ENCODE results near the gene KCNK13. TPM values are rescaled to one million over a fixed set of nuclear protein-coding genes. Genes with fewer than 3 reads are reported as not detected.
"Not testable (repeated sequence)": the region's sequence is repeated elsewhere in the genome, so short reads cannot be mapped to it uniquely, and the experiment has no call there.

KCNK13 gene
- total RNA-seq, 1 experiment from 2014 or later = not detected

DNA sequence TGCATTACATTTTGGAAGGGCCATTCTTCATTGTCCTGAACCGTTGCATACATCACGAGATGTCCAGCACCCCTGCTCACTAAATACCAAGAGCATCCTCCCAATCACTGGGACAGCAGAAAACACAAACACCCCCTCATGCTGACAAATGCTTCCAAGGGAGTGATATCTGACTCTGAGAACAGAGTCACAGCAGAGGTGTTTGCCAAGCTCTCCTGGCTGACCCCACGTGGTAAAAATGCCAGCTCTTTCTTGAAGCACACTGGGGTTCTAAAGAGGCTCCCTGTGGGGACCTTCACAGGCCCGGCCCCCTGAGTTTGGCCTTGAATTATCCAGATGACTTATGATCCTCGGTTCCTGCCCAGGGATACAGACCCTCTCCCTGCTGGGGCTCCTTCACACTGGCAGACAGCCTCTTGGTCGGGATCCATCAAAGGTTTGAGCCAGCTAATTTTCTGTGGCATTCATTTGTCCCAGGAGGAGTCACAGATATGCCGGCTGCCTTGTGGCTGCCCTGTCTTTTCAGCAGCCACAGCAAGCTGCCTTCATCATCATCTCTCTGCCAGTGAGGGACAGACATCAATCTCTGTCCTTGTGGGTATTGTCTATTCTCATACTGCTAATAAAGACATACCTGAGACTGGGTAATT, 151.4 kb downstream of the KCNK13 start:
- TF ChIP-seq SIN3A (IDR thresholded peaks at IDR 0.05; ENCODE audit: borderline replicate concordance, insufficient read depth, low read depth, low read length) (no peak), CTCF (IDR thresholded peaks at IDR 0.05) (no peak), TCF7L2 (IDR thresholded peaks at IDR 0.05; ENCODE audit: low read depth, low read length) (no peak), POLR2AphosphoS5 (IDR thresholded peaks at IDR 0.05; ENCODE audit: low read depth, low read length) (no peak)
- TF ChIP-seq, protein P1, sequence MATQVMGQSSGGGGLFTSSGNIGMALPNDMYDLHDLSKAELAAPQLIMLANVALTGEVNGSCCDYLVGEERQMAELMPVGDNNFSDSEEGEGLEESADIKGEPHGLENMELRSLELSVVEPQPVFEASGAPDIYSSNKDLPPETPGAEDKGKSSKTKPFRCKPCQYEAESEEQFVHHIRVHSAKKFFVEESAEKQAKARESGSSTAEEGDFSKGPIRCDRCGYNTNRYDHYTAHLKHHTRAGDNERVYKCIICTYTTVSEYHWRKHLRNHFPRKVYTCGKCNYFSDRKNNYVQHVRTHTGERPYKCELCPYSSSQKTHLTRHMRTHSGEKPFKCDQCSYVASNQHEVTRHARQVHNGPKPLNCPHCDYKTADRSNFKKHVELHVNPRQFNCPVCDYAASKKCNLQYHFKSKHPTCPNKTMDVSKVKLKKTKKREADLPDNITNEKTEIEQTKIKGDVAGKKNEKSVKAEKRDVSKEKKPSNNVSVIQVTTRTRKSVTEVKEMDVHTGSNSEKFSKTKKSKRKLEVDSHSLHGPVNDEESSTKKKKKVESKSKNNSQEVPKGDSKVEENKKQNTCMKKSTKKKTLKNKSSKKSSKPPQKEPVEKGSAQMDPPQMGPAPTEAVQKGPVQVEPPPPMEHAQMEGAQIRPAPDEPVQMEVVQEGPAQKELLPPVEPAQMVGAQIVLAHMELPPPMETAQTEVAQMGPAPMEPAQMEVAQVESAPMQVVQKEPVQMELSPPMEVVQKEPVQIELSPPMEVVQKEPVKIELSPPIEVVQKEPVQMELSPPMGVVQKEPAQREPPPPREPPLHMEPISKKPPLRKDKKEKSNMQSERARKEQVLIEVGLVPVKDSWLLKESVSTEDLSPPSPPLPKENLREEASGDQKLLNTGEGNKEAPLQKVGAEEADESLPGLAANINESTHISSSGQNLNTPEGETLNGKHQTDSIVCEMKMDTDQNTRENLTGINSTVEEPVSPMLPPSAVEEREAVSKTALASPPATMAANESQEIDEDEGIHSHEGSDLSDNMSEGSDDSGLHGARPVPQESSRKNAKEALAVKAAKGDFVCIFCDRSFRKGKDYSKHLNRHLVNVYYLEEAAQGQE (IDR thresholded peaks at IDR 0.05; ENCODE audit: insufficient read depth in 1 of 2, low read depth in 2 of 2, low read length in 1 of 2) = no peak
- DNase-seq (ENCODE audit: low read depth, low spot score) = no peak
- ChIA-PET POLR2A (no interaction called here), CTCF (no interaction called here)
- H3K27ac ChIP-seq (ENCODE audit: low read length) = no peak overlapping the region
- in situ Hi-C loops (cut with HindIII; ENCODE audit: low pct_unique_long_range_greater_than_20kb, low sequenced_read_pairs) (no loop called here), intact Hi-C loops (cut with micrococcal nuclease; ENCODE audit: unreplicated experiment) (no loop called here)
- H3K4me1 ChIP-seq (ENCODE audit: control insufficient read depth, insufficient read depth, low read length) = no peaks in the 10 kb centered on the region
- peaks cover 2% of the 10 kb centered on the region; the same call in 1 of the 2 replicates for H3K27me3 ChIP-seq (ENCODE audit: control insufficient read depth, insufficient read depth, low read length)
- no TSS peak for BruUV-seq (replicated peaks)
- no peak overlapping the region for H3K4me3 ChIP-seq (ENCODE audit: low read depth in 2 of 2, low read length in 2 of 2)
- ATAC-seq = no peak
- no peaks in the 10 kb centered on the region for H3K36me3 ChIP-seq (ENCODE audit: control insufficient read depth, insufficient read depth, low read length)
- no peaks in the 10 kb centered on the region for H3K9me3 ChIP-seq (ENCODE audit: control insufficient read depth, insufficient read depth, low read depth, low read length)

GRCh38 chr14:90228478-90228877, 166.7 kb downstream of the KCNK13 start:
- intact Hi-C loops (cut with micrococcal nuclease; ENCODE audit: unreplicated experiment) = no loop called here
- POLR2A ChIA-PET = no interaction called here
- CTCF ChIA-PET = no interaction called here
- no peaks in the 10 kb centered on the region for H3K27me3 ChIP-seq (ENCODE audit: control insufficient read depth, insufficient read depth, low read length)
- H3K27ac ChIP-seq (ENCODE audit: low read length) = no peak overlapping the region
- no peak for DNase-seq (ENCODE audit: low read depth, low spot score)
- H3K36me3 ChIP-seq (ENCODE audit: control insufficient read depth, insufficient read depth, low read length) = no peaks in the 10 kb centered on the region
- ATAC-seq = no peak
- H3K4me1 ChIP-seq (ENCODE audit: control insufficient read depth, insufficient read depth, low read length) = no peaks in the 10 kb centered on the region
- in situ Hi-C loops (cut with HindIII; ENCODE audit: low pct_unique_long_range_greater_than_20kb, low sequenced_read_pairs) = no loop called here
- no peak overlapping the region for H3K4me3 ChIP-seq (ENCODE audit: low read depth in 2 of 2, low read length in 2 of 2)
- TF ChIP-seq SIN3A (IDR thresholded peaks at IDR 0.05; ENCODE audit: borderline replicate concordance, insufficient read depth, low read depth, low read length) (no peak), POLR2AphosphoS5 (IDR thresholded peaks at IDR 0.05; ENCODE audit: low read depth, low read length) (no peak)
- TF ChIP-seq, protein P1 (IDR thresholded peaks at IDR 0.05; ENCODE audit: insufficient read depth in 1 of 2, low read depth in 2 of 2, low read length in 1 of 2) = no peak
- H3K9me3 ChIP-seq (ENCODE audit: control insufficient read depth, insufficient read depth, low read depth, low read length) = no peaks in the 10 kb centered on the region
- BruUV-seq (replicated peaks) = no TSS peak

- BruUV-seq (replicated peaks); POLR2A ChIA-PET; intact Hi-C loops (cut with micrococcal nuclease; ENCODE audit: unreplicated experiment); ATAC-seq; H3K9me3 ChIP-seq (ENCODE audit: control insufficient read depth, insufficient read depth, low read depth, low read length); DNase-seq (ENCODE audit: low read depth, low spot score); H3K36me3 ChIP-seq (ENCODE audit: control insufficient read depth, insufficient read depth, low read length); H3K27me3 ChIP-seq (ENCODE audit: control insufficient read depth, insufficient read depth, low read length); in situ Hi-C loops (cut with HindIII; ENCODE audit: low pct_unique_long_range_greater_than_20kb, low sequenced_read_pairs); H3K4me3 ChIP-seq (ENCODE audit: low read depth in 2 of 2, low read length in 2 of 2); H3K4me1 ChIP-seq (ENCODE audit: control insufficient read depth, insufficient read depth, low read length); CTCF ChIA-PET; H3K27ac ChIP-seq (ENCODE audit: low read length): not testable (repeated sequence)
Observed at GRCh38 chr14:90229942-90230341, 168.1 kb downstream of the KCNK13 start.

Measured in Panc1 (cell line).